ENCODE results near the gene LRP5. TPM values are rescaled to one million over a fixed set of nuclear protein-coding genes. Genes with fewer than 3 reads are reported as not detected.

Gene LRP5
- total RNA-seq, 1 experiment from 2014 or later = 55.2 TPM

DNA sequence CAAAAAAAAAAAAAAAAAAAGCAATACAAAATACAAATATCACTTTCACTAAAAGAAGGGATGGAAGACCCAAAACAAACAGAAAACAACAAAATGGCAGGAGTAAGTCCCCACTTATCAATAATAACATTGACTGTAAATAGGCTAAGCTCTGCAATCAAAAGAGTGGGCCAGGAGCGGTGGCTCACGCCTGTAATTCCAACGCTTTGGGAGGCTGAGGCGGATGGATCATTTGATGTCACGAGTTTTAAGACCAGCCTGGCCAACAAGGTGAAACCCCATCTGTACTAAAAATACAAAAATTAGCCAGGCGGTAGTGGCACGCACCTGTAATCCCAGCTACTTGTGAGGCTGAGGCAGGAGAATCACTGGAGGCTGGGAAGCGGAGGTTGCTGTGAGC is 138.3 kb downstream of the LRP5 start (continued):
- TF ChIP-seq, protein P1, sequence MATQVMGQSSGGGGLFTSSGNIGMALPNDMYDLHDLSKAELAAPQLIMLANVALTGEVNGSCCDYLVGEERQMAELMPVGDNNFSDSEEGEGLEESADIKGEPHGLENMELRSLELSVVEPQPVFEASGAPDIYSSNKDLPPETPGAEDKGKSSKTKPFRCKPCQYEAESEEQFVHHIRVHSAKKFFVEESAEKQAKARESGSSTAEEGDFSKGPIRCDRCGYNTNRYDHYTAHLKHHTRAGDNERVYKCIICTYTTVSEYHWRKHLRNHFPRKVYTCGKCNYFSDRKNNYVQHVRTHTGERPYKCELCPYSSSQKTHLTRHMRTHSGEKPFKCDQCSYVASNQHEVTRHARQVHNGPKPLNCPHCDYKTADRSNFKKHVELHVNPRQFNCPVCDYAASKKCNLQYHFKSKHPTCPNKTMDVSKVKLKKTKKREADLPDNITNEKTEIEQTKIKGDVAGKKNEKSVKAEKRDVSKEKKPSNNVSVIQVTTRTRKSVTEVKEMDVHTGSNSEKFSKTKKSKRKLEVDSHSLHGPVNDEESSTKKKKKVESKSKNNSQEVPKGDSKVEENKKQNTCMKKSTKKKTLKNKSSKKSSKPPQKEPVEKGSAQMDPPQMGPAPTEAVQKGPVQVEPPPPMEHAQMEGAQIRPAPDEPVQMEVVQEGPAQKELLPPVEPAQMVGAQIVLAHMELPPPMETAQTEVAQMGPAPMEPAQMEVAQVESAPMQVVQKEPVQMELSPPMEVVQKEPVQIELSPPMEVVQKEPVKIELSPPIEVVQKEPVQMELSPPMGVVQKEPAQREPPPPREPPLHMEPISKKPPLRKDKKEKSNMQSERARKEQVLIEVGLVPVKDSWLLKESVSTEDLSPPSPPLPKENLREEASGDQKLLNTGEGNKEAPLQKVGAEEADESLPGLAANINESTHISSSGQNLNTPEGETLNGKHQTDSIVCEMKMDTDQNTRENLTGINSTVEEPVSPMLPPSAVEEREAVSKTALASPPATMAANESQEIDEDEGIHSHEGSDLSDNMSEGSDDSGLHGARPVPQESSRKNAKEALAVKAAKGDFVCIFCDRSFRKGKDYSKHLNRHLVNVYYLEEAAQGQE (IDR thresholded peaks at IDR 0.05; ENCODE audit: low read depth) = no peak
- TF ChIP-seq ELF1 (IDR thresholded peaks at IDR 0.05; ENCODE audit: borderline replicate concordance, low read depth) (no peak), JUND (IDR thresholded peaks at IDR 0.05) (no peak)

DNA sequence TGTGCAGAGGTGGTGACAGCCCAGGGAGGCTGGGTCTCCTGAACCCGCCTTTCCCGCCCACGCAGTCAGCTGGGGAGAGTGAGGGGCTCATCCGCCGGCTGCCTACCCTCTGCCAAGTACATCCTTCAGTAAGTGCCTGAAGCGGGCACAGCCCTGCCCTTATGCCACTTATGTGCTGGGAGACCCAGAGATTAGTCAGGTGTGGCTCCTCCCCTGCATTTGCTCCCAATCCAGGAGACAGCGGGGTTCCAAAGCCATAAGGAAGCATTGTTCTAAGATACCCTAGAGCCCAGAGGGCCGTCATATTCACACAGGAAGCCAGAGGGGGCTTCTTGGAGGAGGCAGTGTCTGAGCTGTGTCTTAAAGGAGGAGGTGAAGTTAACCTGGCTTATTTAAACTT is 142.4 kb downstream of the LRP5 start:
- H3K4me3 ChIP-seq (replicated peaks in 1 of 2; ENCODE audit: low read depth in 1 of 2, low read length in 2 of 2) = no peak overlapping the region
- H3K79me2 ChIP-seq (ENCODE audit: insufficient read depth, low read length) = no peaks in the 10 kb centered on the region
- H3K4me1 ChIP-seq (ENCODE audit: control insufficient read depth in 1 of 2, insufficient read depth in 2 of 2, low read length in 2 of 2) = peaks cover 0 to 7% of the 10 kb centered on the region in 2 experiments; a peak in 1 of 4 replicates
- no TSS peak for BruUV-seq (replicated peaks)
- RAD21 ChIA-PET (ENCODE audit: low non-redundant PET in 1 of 2, low total read pairs in 2 of 2, uncharacterized antibody in 2 of 2, unreplicated experiment in 2 of 2) = no interaction called here
- ATAC-seq (0 out of 2 replicates have a peak, but pooled peaks have one; percentile 33), DNase-seq (ENCODE audit: low read depth, low spot score) (no peak)
- no peaks in the 10 kb centered on the region for H3K27me3 ChIP-seq (ENCODE audit: insufficient read depth, low read length)
- TF ChIP-seq EGR1 (IDR thresholded peaks at IDR 0.05; ENCODE audit: low read depth) = no peak
- no peak for TF ChIP-seq SP1 (IDR thresholded peaks at IDR 0.05; ENCODE audit: low read depth)
- intact Hi-C loops (cut with micrococcal nuclease) = no loop called here
- H3K36me3 ChIP-seq (ENCODE audit: control insufficient read depth in 1 of 2, insufficient read depth in 2 of 2, low read length in 2 of 2) = no peaks in the 10 kb centered on the region
- POLR2A ChIA-PET = no interaction called here
- H2AFZ ChIP-seq (ENCODE audit: low read depth, low read length, poor library complexity, severe bottlenecking) = no peak overlapping the region
- no peak overlapping the region for H3K27ac ChIP-seq (ENCODE audit: low read depth, low read length)
- H3K9ac ChIP-seq (ENCODE audit: low read length) = no peak overlapping the region
- no peaks in the 10 kb centered on the region for H3K9me3 ChIP-seq (ENCODE audit: control insufficient read depth in 1 of 2, insufficient read depth in 1 of 2, low read depth in 1 of 2, low read length in 2 of 2)
- no peak overlapping the region for H3K4me2 ChIP-seq (ENCODE audit: low read length)
- no peaks in the 10 kb centered on the region for H3K9me2 ChIP-seq (ENCODE audit: insufficient read depth)
- CTCF ChIA-PET = no interaction called here
- H4K20me1 ChIP-seq (ENCODE audit: insufficient read depth) = no peaks in the 10 kb centered on the region

DNA sequence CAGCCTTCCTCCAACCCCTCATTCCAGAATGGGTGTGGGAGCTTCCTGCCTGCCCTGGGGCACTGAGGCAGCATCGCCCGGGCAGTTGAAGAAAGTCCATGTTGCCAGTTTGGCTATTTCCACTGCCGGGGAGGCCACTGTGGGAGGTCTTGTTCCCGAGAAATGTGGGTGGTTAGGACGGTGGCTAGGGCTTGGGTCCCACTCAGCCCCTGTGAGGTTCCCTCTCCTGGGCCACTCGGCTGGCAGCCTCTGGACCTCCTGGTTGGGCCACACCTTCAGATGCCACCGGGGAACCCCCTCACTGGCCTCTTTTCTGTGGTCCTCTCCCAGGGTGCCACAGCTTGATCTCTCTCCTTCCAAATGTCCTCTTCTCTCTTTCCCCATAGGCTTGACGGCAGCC is 143.1 kb downstream of the LRP5 start:
- POLR2A ChIA-PET = no interaction called here
- TF ChIP-seq, protein P2, sequence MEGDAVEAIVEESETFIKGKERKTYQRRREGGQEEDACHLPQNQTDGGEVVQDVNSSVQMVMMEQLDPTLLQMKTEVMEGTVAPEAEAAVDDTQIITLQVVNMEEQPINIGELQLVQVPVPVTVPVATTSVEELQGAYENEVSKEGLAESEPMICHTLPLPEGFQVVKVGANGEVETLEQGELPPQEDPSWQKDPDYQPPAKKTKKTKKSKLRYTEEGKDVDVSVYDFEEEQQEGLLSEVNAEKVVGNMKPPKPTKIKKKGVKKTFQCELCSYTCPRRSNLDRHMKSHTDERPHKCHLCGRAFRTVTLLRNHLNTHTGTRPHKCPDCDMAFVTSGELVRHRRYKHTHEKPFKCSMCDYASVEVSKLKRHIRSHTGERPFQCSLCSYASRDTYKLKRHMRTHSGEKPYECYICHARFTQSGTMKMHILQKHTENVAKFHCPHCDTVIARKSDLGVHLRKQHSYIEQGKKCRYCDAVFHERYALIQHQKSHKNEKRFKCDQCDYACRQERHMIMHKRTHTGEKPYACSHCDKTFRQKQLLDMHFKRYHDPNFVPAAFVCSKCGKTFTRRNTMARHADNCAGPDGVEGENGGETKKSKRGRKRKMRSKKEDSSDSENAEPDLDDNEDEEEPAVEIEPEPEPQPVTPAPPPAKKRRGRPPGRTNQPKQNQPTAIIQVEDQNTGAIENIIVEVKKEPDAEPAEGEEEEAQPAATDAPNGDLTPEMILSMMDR (IDR thresholded peaks at IDR 0.05 in 2 of 3, conservative IDR thresholded peaks at IDR 0.05 in 1 of 3; ENCODE audit: borderline replicate concordance in 1 of 3, insufficient read depth in 1 of 3, low read depth in 2 of 3, low read length in 2 of 3) = no peak
- TF ChIP-seq EZH2phosphoT487 (IDR thresholded peaks at IDR 0.05; ENCODE audit: borderline replicate concordance) (no peak), YY1 (IDR thresholded peaks at IDR 0.05; ENCODE audit: extremely low read depth, insufficient replicate concordance, low read depth, low read length) (no peak), SRF (IDR thresholded peaks at IDR 0.05; ENCODE audit: low read depth) (no peak), EZH2 (IDR thresholded peaks at IDR 0.05) (no peak), FOSL1 (IDR thresholded peaks at IDR 0.05; ENCODE audit: low read depth) (no peak)
- TF ChIP-seq, protein P3, sequence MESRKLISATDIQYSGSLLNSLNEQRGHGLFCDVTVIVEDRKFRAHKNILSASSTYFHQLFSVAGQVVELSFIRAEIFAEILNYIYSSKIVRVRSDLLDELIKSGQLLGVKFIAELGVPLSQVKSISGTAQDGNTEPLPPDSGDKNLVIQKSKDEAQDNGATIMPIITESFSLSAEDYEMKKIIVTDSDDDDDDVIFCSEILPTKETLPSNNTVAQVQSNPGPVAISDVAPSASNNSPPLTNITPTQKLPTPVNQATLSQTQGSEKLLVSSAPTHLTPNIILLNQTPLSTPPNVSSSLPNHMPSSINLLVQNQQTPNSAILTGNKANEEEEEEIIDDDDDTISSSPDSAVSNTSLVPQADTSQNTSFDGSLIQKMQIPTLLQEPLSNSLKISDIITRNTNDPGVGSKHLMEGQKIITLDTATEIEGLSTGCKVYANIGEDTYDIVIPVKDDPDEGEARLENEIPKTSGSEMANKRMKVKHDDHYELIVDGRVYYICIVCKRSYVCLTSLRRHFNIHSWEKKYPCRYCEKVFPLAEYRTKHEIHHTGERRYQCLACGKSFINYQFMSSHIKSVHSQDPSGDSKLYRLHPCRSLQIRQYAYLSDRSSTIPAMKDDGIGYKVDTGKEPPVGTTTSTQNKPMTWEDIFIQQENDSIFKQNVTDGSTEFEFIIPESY (IDR thresholded peaks at IDR 0.05; ENCODE audit: extremely low read depth, insufficient replicate concordance, low read length) = no peak

More for the DNA sequence above, 143.1 kb downstream of the LRP5 start:
- Histone ChIP-seq H3K9ac (ENCODE audit: low read length) (no peak overlapping the region), H3K9me2 (ENCODE audit: insufficient read depth) (no peaks in the 10 kb centered on the region), H3K4me1 (ENCODE audit: control insufficient read depth in 1 of 2, insufficient read depth in 2 of 2, low read length in 2 of 2) (peaks cover 0 to 9% of the 10 kb centered on the region in 2 experiments; a peak in 1 of 4 replicates), H3K36me3 (ENCODE audit: control insufficient read depth in 1 of 2, insufficient read depth in 2 of 2, low read length in 2 of 2) (no peaks in the 10 kb centered on the region), H3K27ac (ENCODE audit: low read depth, low read length) (no peak overlapping the region), H3K27me3 (ENCODE audit: insufficient read depth, low read length) (no peaks in the 10 kb centered on the region), H3K4me2 (ENCODE audit: low read length) (no peak overlapping the region), H2AFZ (ENCODE audit: low read depth, low read length, poor library complexity, severe bottlenecking) (no peak overlapping the region), H4K20me1 (ENCODE audit: insufficient read depth) (no peaks in the 10 kb centered on the region), H3K4me3 (replicated peaks in 1 of 2; ENCODE audit: low read depth in 1 of 2, low read length in 2 of 2) (no peak overlapping the region), H3K79me2 (ENCODE audit: insufficient read depth, low read length) (no peaks in the 10 kb centered on the region), H3K9me3 (ENCODE audit: control insufficient read depth in 1 of 2, insufficient read depth in 1 of 2, low read depth in 1 of 2, low read length in 2 of 2) (no peaks in the 10 kb centered on the region)
- intact Hi-C loops (cut with micrococcal nuclease) = no loop called here
- no TSS peak for BruUV-seq (replicated peaks)
- ChIA-PET RAD21 (ENCODE audit: low non-redundant PET in 1 of 2, low total read pairs in 2 of 2, uncharacterized antibody in 2 of 2, unreplicated experiment in 2 of 2) (no interaction called here), CTCF (no interaction called here)
- DNase-seq (ENCODE audit: low read depth, low spot score) (no peak), ATAC-seq (no peak)

Measured in HCT116 (cell line).